Prostate gland (tissue), 2 donors: ENCODE results near the gene ARHGAP45. TPM values are rescaled to one million over a fixed set of nuclear protein-coding genes. Genes with fewer than 3 reads are reported as not detected.

Experiments
- DNase-seq: peaks from one replicate; pipeline ENCODE4 v3.0.0-alpha.2; 2019; ENCODE audit warnings: low spot score
- H3K27ac ChIP-seq, 2 donors: fragments of 200-600 bp; sonication (generic); 2 replicates each; pipeline ENCODE4 v1.5.1; 2017 to 2019
- H3K27me3 ChIP-seq: fragments of 200-600 bp; sonication (generic); replicated peaks from 2 replicates; pipeline ENCODE4 v1.5.1; 2019; ENCODE audit not compliant: insufficient read depth
- H3K36me3 ChIP-seq, 2 donors: fragments of 200-600 bp; sonication (generic); 1 replicate in 1 of 2; 2 replicates in 1 of 2; pipeline versions ENCODE4 v1.5.1 to v1.8.1; 2017 to 2019
- H3K4me1 ChIP-seq: fragments of 200-600 bp; sonication (generic); replicated peaks from 2 replicates; pipeline ENCODE4 v1.5.1; 2019
- H3K4me3 ChIP-seq, 2 donors: fragments of 200-600 bp; sonication (generic); 2 replicates each; pipeline ENCODE4 v1.5.1; 2017 to 2019
- H3K9me3 ChIP-seq: fragments of 200-600 bp; sonication (generic); 2 replicates; pipeline ENCODE4 v1.5.1; 2017
- CTCF ChIP-seq, 4 experiments: fragments of 200-600 bp in 2 of 4; fragments of 450-650 bp in 2 of 4; sonication (generic) in 2 of 4; IDR thresholded peaks; 1 replicate in 3 of 4; 2 replicates in 1 of 4; pipeline ENCODE4 v1.5.1; 2016 to 2019; ENCODE audit warnings: antibody characterized with exemption in 4 of 4, mild to moderate bottlenecking in 2 of 4, moderate library complexity in 2 of 4
- POLR2A ChIP-seq: fragments of 450-650 bp; IDR thresholded peaks from one replicate; pipeline ENCODE4 v1.6.1; 2016; ENCODE audit warnings: antibody characterized with exemption, mild to moderate bottlenecking
- POLR2AphosphoS5 ChIP-seq: sonication (generic); formaldehyde crosslinking; IDR thresholded peaks from one replicate; pipeline ENCODE4 v1.6.1; 2017; ENCODE audit warnings: antibody characterized with exemption
- WGBS: methylation state at CpG from one replicate; pipeline ENCODE4 v1.1.5; 2018; 5-methylcytosine and 5-hydroxymethylcytosine counted together
- intact Hi-C: fragments of 100-400 bp; cut with DNase I; formaldehyde crosslinking; loops from one replicate; pipeline ENCODE4 v1.14.2; 2022
- total RNA-seq, 2 donors: library from RNA; depleted of rRNA; stranded (reverse); fragments of >200 nt; gene quantifications; one replicate each; pipeline ENCODE4 v1.1.0, GENCODE V29; 2016

Gene ARHGAP45
- total RNA-seq, 2 donors from 2014 or later: 8.9 to 26.2 TPM

- Histone ChIP-seq H3K36me3 (no peaks in the 10 kb centered on the region), H3K27me3 (no peaks in the 10 kb centered on the region), H3K9me3 (no peaks in the 10 kb centered on the region), H3K27ac (no peak overlapping the region), H3K4me3 (no peak overlapping the region), H3K4me1 (no peaks in the 10 kb centered on the region)
- WGBS: 90% methylated on average over 44 of the region's 45 CpGs
- DNase-seq: no peak
- TF ChIP-seq CTCF (IDR thresholded peaks at IDR 0.05): no peak
- no peak for TF ChIP-seq POLR2A
- TF ChIP-seq POLR2AphosphoS5: no peak
- intact Hi-C loops: no loop called here
These were observed 12.7 kb downstream of the ARHGAP45 start for GRCh38 chr19:1079566-1080111.

- no peak overlapping the region for H3K27ac ChIP-seq
- DNase-seq: no peak
- TF ChIP-seq POLR2AphosphoS5: no peak
- TF ChIP-seq POLR2A: no peak
- no peak for TF ChIP-seq CTCF (IDR thresholded peaks at IDR 0.05)
- no peak overlapping the region for H3K4me3 ChIP-seq
- no peaks in the 10 kb centered on the region for H3K9me3 ChIP-seq
- no peaks in the 10 kb centered on the region for H3K4me1 ChIP-seq
- H3K27me3 ChIP-seq: no peaks in the 10 kb centered on the region
- no peaks in the 10 kb centered on the region for H3K36me3 ChIP-seq
- intact Hi-C loops: no loop called here
- 95% methylated on average over 50 of the region's 50 CpGs for WGBS
These were observed 13.6 kb downstream of the ARHGAP45 start for GRCh38 chr19:1080360-1081161.

- Histone ChIP-seq H3K4me1 (no peaks in the 10 kb centered on the region), H3K9me3 (no peaks in the 10 kb centered on the region), H3K27ac (peak overlapping the region in 1 of 2 donors; percentile 23), H3K4me3 (no peak overlapping the region), H3K36me3 (no peaks in the 10 kb centered on the region), H3K27me3 (no peaks in the 10 kb centered on the region)
- WGBS: 65% methylated on average over 52 of the region's 58 CpGs
- no peak for DNase-seq
- TF ChIP-seq POLR2AphosphoS5: no peak
- intact Hi-C loops: no loop called here
These were observed 14.6 kb downstream of the ARHGAP45 start for GRCh38 chr19:1081301-1082164.

GRCh38 chr19:1082165-1082927 is 15.4 kb downstream of the ARHGAP45 start:
- Histone ChIP-seq H3K4me1 (no peaks in the 10 kb centered on the region), H3K27ac (peak overlapping the region in 1 of 2 donors; percentile 2), H3K4me3 (peak overlapping the region in 1 of 2 donors; percentile 29), H3K36me3 (no peaks in the 10 kb centered on the region), H3K27me3 (no peaks in the 10 kb centered on the region), H3K9me3 (no peaks in the 10 kb centered on the region)
- peak; percentile 91 for DNase-seq
- TF ChIP-seq CTCF (IDR thresholded peaks at IDR 0.05) (no peak), POLR2AphosphoS5 (no peak), POLR2A (no peak)
- intact Hi-C loops: no loop called here
- WGBS: 16% methylated on average over 45 of the region's 51 CpGs
